HG02642 (cell line): Measurements from ENCODE around the gene RNF227.
"Not testable (repeated sequence)": the region's sequence is repeated elsewhere in the genome, so short reads cannot be mapped to it uniquely, and the experiment has no call there.

ENCODE experiments used
- ATAC-seq: cut with Tn5 transposase; IDR thresholded peaks from one replicate; pipeline ENCODE4 v1.9.1; 2021; ENCODE audit warnings: mild to moderate bottlenecking; ENCODE audit not compliant: unreplicated experiment, poor library complexity

RNF227 gene

DNA sequence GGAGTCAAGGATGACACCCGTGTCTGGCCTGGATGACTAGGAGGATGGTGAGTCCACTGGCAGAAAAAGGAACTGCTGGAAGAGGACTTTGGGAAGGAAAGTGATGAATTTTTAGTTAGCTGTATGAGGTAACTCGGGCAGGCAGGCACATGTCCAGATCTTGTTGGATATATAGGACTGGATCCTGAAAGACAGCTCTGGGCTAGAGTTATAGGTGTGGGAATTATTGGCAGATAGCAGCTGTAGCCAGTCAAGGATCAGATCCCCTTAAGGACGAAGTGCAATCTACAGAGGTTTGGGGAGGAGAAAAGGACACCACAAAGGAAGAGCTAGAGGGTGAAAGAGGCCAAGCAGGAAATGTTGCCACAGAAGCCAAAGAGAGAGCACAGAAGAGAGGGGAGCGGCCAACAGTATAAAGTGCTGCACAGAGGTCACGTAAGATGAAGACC lies 48.2 kb downstream of the RNF227 start:
- no peak for ATAC-seq

DNA sequence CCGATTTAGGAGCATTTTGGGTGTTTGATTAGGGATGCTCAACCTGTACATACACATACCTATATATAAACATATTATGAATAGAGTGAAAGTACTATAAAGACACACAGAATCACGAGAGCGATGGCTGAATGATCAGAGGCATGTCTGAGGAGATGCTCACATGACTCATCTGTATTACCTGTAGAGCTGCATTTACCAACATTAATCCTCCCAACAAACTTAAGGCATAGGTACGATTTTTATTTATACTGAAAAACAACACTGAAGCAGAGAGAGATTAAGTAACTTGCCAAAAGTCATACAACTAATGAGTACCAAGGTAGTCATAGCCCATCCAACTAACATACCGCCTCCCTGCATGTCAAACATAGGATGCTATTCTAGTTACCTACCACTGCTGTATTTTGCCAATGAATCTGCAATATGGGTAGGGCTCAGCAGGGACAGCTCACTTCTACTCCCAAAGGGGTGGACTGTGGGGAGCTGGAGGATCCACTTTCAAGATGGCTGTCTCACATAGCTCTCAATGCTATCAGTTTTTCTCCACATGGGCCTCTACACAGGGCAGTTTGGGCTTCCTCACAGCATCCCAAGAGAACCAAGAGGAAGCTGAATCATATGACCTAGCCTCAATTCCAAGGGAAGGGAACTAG lies 51.0 kb downstream of the RNF227 start:
- no peak for ATAC-seq

DNA sequence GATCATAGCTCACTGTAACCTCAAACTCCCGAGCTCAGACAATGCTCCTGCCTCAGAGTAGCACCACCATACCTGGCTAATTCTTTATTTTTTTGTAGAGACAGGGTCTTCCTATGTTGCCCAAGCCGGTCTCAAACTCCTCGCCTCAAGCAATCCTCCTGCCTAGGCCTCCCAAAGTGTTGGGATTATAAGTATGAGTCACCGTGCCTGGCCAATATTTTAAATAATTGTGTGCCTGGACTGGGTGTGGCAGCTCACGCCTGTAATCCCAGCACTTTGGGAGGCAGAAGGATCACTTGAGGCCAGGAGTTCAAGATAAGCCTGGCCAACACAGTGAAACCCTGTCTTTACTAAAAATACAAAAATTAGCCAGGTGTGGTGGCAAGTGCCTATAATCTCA lies 51.7 kb downstream of the RNF227 start:
- not testable (repeated sequence) for ATAC-seq
